SK-N-SH treated with all-trans-retinoic acid at 6 μM for 48 hours (cell line): Measurements from ENCODE around the gene FBN3.

ENCODE experiments used
- ARNTL ChIP-seq: fragments of 450-650 bp; formaldehyde crosslinking; IDR thresholded peaks from 2 replicates; pipeline ENCODE4 v1.5.0; 2020; ENCODE audit warnings: low read depth, mild to moderate bottlenecking, moderate library complexity, borderline replicate concordance
- CREB5 ChIP-seq: fragments of 250-450 bp; sonication (Bioruptor Pico); IDR thresholded peaks from 2 replicates; pipeline ENCODE4 v1.5.1; 2020; ENCODE audit warnings: low read depth, mild to moderate bottlenecking, moderate library complexity
- CSRNP3 ChIP-seq: fragments of 250-450 bp; sonication (Bioruptor Pico); IDR thresholded peaks from 2 replicates; pipeline ENCODE4 v1.5.1; 2021; ENCODE audit warnings: mild to moderate bottlenecking, moderate library complexity
- ESRRG ChIP-seq: fragments of 250-450 bp; sonication (Bioruptor Pico); IDR thresholded peaks from 2 replicates; pipeline ENCODE4 v1.6.1; 2021; ENCODE audit warnings: mild to moderate bottlenecking
- GLIS3 ChIP-seq: fragments of 250-450 bp; sonication (Bioruptor Pico); IDR thresholded peaks from 2 replicates; pipeline ENCODE4 v1.5.0; 2020; ENCODE audit warnings: mild to moderate bottlenecking, moderate library complexity
- OSR1 ChIP-seq: fragments of 250-450 bp; sonication (Bioruptor Pico); IDR thresholded peaks from 2 replicates; pipeline ENCODE4 v1.8.0; 2022; ENCODE audit warnings: moderate library complexity, mild to moderate bottlenecking, inconsistent platforms
- PATZ1 ChIP-seq: fragments of 250-450 bp; sonication (Bioruptor Pico); IDR thresholded peaks from 2 replicates; pipeline ENCODE4 v1.8.0; 2020; ENCODE audit warnings: mild to moderate bottlenecking, moderate library complexity, borderline replicate concordance
- RARB ChIP-seq: fragments of 250-450 bp; sonication (Bioruptor Pico); IDR thresholded peaks from 2 replicates; pipeline ENCODE4 v1.8.0; 2021; ENCODE audit warnings: mild to moderate bottlenecking, moderate library complexity
- SNAI2 ChIP-seq: fragments of 250-450 bp; sonication (Bioruptor Pico); IDR thresholded peaks from 2 replicates; pipeline ENCODE4 v1.5.0; 2020; ENCODE audit warnings: mild to moderate bottlenecking, moderate library complexity
- TCF4 ChIP-seq: fragments of 250-450 bp; sonication (Bioruptor Pico); IDR thresholded peaks from 2 replicates; pipeline ENCODE4 v1.8.0; 2021; ENCODE audit warnings: mild to moderate bottlenecking, moderate library complexity, borderline replicate concordance
- ZC3H10 ChIP-seq: fragments of 250-450 bp; sonication (Bioruptor Pico); IDR thresholded peaks from 2 replicates; pipeline ENCODE4 v1.5.1; 2021; ENCODE audit warnings: mild to moderate bottlenecking, moderate library complexity
- ZFP3 ChIP-seq: fragments of 250-450 bp; sonication (Bioruptor Pico); IDR thresholded peaks from 2 replicates; pipeline ENCODE4 v1.5.0; 2020; ENCODE audit warnings: mild to moderate bottlenecking, moderate library complexity
- ZFP30 ChIP-seq: fragments of 450-650 bp; formaldehyde crosslinking; IDR thresholded peaks from 2 replicates; pipeline ENCODE4 v1.5.0; 2022; ENCODE audit warnings: mild to moderate bottlenecking, moderate library complexity
- ZNF565 ChIP-seq: fragments of 450-650 bp; formaldehyde crosslinking; conservative IDR thresholded peaks from 2 replicates; pipeline ENCODE4 v1.5.0; 2020; ENCODE audit warnings: low read depth, mild to moderate bottlenecking, moderate library complexity

- TF ChIP-seq CSRNP3 (CRISPR knock-in tag) = no peak
- TF ChIP-seq ESRRG (CRISPR knock-in tag) = no peak
- no peak for TF ChIP-seq RARB (CRISPR knock-in tag)
- TF ChIP-seq ZFP30 (CRISPR knock-in tag) = no peak
- TF ChIP-seq TCF4 (CRISPR knock-in tag) = no peak
- no peak for TF ChIP-seq PATZ1
- no peak for TF ChIP-seq ZNF565 (CRISPR knock-in tag)
- TF ChIP-seq ZFP3 = no peak
- TF ChIP-seq ZC3H10 (CRISPR knock-in tag) = no peak
- TF ChIP-seq ARNTL (CRISPR knock-in tag) = no peak
- TF ChIP-seq CREB5 = no peak
- no peak for TF ChIP-seq OSR1 (CRISPR knock-in tag)
- no peak for TF ChIP-seq GLIS3
- TF ChIP-seq SNAI2 (CRISPR knock-in tag) = no peak
These were observed 128.0 kb downstream of the FBN3 start for GRCh38 chr19:8021374-8021773.
